Endodermal cell (in vitro differentiated cells): ENCODE results near the gene GALNT4. TPM values are rescaled to one million over a fixed set of nuclear protein-coding genes. Genes with fewer than 3 reads are reported as not detected.

ENCODE experiments used
- DNase-seq: peaks from one replicate; pipeline ENCODE4 v3.0.0-alpha.2; 2017
- H3K27ac ChIP-seq: 2 replicates; pipeline ENCODE4 v1.5.1; 2013; ENCODE audit warnings: mild to moderate bottlenecking, low read depth, low read length, moderate library complexity
- H3K27me3 ChIP-seq: 2 replicates; pipeline ENCODE4 v1.6.1; 2013; ENCODE audit warnings: mild to moderate bottlenecking, low read length, moderate library complexity; ENCODE audit not compliant: insufficient read depth, control insufficient read depth, poor library complexity, severe bottlenecking
- H3K36me3 ChIP-seq: 2 replicates; pipeline ENCODE4 v1.7.0; 2013; ENCODE audit warnings: mild to moderate bottlenecking, low read length, moderate library complexity; ENCODE audit not compliant: control insufficient read depth, insufficient read depth
- H3K4me1 ChIP-seq: one replicate; pipeline ENCODE4 v1.7.0; 2013; ENCODE audit warnings: low read length; ENCODE audit not compliant: control insufficient read depth, insufficient read depth
- H3K4me3 ChIP-seq: 2 replicates; pipeline ENCODE4 v1.5.1; 2013; ENCODE audit warnings: mild to moderate bottlenecking, low read length, moderate library complexity
- H3K9ac ChIP-seq: 2 replicates; pipeline ENCODE4 v1.6.1; 2013; ENCODE audit warnings: mild to moderate bottlenecking, low read length, moderate library complexity; ENCODE audit not compliant: poor library complexity, severe bottlenecking; ENCODE audit errors: extremely low read depth
- H3K9me3 ChIP-seq: 2 replicates; pipeline ENCODE4 v1.6.1; 2013; ENCODE audit warnings: mild to moderate bottlenecking, low read length, moderate library complexity; ENCODE audit not compliant: control insufficient read depth
- H3K27ac Mint-ChIP-seq: 2 replicates; pipeline ENCODE4 v1.8.0; 2020; ENCODE audit warnings: mixed read lengths
- H3K27me3 Mint-ChIP-seq: 2 replicates; pipeline ENCODE4 v1.8.0; 2021; ENCODE audit warnings: mild to moderate bottlenecking, mixed read lengths; ENCODE audit not compliant: insufficient read depth
- H3K36me3 Mint-ChIP-seq: 2 replicates; pipeline ENCODE4 v1.8.0; 2020; ENCODE audit warnings: low read depth, mixed read lengths
- H3K4me1 Mint-ChIP-seq: 2 replicates; pipeline ENCODE4 v1.8.0; 2020; ENCODE audit warnings: mixed read lengths
- H3K4me3 Mint-ChIP-seq: 2 replicates; pipeline ENCODE4 v1.8.0; 2020; ENCODE audit warnings: mild to moderate bottlenecking, moderate library complexity, mixed read lengths
- H3K9me3 Mint-ChIP-seq: 2 replicates; pipeline ENCODE4 v1.8.0; 2020; ENCODE audit warnings: mild to moderate bottlenecking, mixed read lengths
- CTCF ChIP-seq: fragments of 200-600 bp; sonication (generic); conservative IDR thresholded peaks from 2 replicates; pipeline ENCODE4 v1.5.0; 2021; ENCODE audit warnings: antibody characterized with exemption, mild to moderate bottlenecking
- WGBS, 2 experiments: methylation state at CpG; one replicate each; pipeline versions ENCODE4 v1.1.5 to v1.1.7; 2013; ENCODE audit warnings: missing lambda C conversion rate in 2 of 2, mixed read lengths in 1 of 2; ENCODE audit not compliant: insufficient coverage in 1 of 2, insufficient read length in 1 of 2; 5-methylcytosine and 5-hydroxymethylcytosine counted together
- total RNA-seq, 2 donors: library from RNA; stranded (reverse); fragmentation: NEBNext Ultra II Directional in 1 of 2; extraction: Animal tissue kit (Norgen Biotek cat#: 25700) in 1 of 2; gene quantifications; 2 replicates in 1 of 2; 3 replicates in 1 of 2; pipeline ENCODE4 v1.2.1, GENCODE V29; 2021

The GALNT4 gene
- total RNA-seq, 2 donors from 2014 or later: 7.2 to 9.0 TPM

DNA sequence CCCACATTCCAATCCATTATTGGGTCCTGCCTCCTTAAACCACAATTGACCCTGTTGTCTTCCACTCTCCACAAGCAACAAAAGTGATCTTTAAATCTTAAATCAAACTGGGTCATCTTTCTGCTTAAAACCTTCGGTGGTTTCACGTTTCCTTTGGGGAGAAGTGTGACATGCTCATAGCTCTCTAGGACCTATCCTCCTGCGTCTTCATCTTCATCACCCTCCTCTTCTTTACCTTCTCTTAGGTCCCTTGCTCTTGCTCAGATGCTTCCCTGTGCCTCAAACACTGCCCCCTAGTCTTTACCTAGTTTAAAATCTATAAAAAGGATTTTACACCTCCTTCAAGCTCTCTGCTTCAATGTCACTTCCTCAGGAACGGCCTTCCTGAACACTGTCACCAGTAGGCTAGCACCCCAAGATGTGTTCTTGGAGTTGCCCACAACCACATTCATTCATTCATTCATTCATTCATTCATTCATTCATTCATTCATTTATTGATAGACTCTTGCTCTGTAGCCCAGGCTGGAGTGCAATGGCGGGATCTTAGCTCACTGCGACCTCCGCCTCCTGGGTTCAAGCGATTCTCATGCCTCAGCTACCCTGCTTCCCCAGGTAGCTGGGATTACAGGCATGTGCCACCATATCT lies 46.8 kb downstream of the GALNT4 start:
- Histone ChIP-seq H3K4me3 (no peak overlapping the region), H3K27me3 (no peaks in the 10 kb centered on the region), H3K36me3 (no peaks in the 10 kb centered on the region), H3K9ac (no peak overlapping the region), H3K27ac (no peak overlapping the region), H3K4me1 (no peaks in the 10 kb centered on the region), H3K9me3 (no peaks in the 10 kb centered on the region)
- Mint-ChIP-seq H3K27ac (no peak overlapping the region), H3K4me3 (no peak overlapping the region), H3K27me3 (no peaks in the 10 kb centered on the region), H3K36me3 (peaks cover 3% of the 10 kb centered on the region), H3K9me3 (no peaks in the 10 kb centered on the region), H3K4me1 (no peaks in the 10 kb centered on the region)
- 93 to 99% methylated on average over 7 to 8 of the region's 8 CpGs for WGBS, 2 experiments
- DNase-seq: no peak
- no peak for TF ChIP-seq CTCF

GRCh38 chr12:89476904-89477595 lies 47.5 kb downstream of the GALNT4 start:
- no peak for TF ChIP-seq CTCF
- Mint-ChIP-seq H3K36me3 (peaks cover 3% of the 10 kb centered on the region), H3K9me3 (no peaks in the 10 kb centered on the region), H3K27ac (no peak overlapping the region), H3K27me3 (no peaks in the 10 kb centered on the region), H3K4me1 (no peaks in the 10 kb centered on the region), H3K4me3 (no peak overlapping the region)
- H3K36me3 ChIP-seq: no peaks in the 10 kb centered on the region
- no peak overlapping the region for H3K4me3 ChIP-seq
- WGBS, 2 experiments: 91 to 95% methylated on average over 3 to 4 of the region's 4 CpGs
- no peak overlapping the region for H3K9ac ChIP-seq
- H3K27ac ChIP-seq: no peak overlapping the region
- no peaks in the 10 kb centered on the region for H3K27me3 ChIP-seq
- no peaks in the 10 kb centered on the region for H3K4me1 ChIP-seq
- no peak for DNase-seq
- no peaks in the 10 kb centered on the region for H3K9me3 ChIP-seq

DNA sequence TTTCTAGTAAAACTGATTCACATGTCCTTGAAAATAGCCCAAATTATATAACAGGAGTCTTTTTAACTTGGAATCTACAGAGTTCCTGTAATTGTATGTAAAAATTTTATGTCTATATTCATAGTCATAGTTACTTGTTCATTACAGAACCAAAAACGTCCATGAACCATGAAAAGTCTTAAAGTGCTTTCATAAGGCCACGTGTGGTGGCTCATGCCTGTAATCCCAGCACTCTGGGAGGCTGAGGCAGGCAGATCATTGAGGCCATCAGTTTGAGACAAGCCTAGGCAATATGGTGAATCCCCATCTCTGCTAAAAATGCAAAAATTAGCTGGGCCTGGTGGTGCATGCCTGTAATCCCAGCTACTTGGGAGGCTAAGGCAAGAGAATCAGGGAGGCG lies 48.4 kb downstream of the GALNT4 start:
- Mint-ChIP-seq H3K4me1 (no peaks in the 10 kb centered on the region), H3K27me3 (no peaks in the 10 kb centered on the region), H3K4me3 (no peak overlapping the region), H3K9me3 (no peaks in the 10 kb centered on the region), H3K36me3 (peaks cover 2% of the 10 kb centered on the region), H3K27ac (no peak overlapping the region)
- no peak overlapping the region for H3K27ac ChIP-seq
- H3K4me3 ChIP-seq: no peak overlapping the region
- no peaks in the 10 kb centered on the region for H3K27me3 ChIP-seq
- TF ChIP-seq CTCF: no peak
- no peak overlapping the region for H3K9ac ChIP-seq
- no peak for DNase-seq
- H3K4me1 ChIP-seq: no peaks in the 10 kb centered on the region
- no peaks in the 10 kb centered on the region for H3K36me3 ChIP-seq
- H3K9me3 ChIP-seq: no peaks in the 10 kb centered on the region
- WGBS, 2 experiments: 86 to 87% methylated on average over 3 of the region's 3 CpGs
